Dermis blood vessel endothelial cell (primary cell): ENCODE measurements around the gene CENPP. TPM values are rescaled to one million over a fixed set of nuclear protein-coding genes. Genes with fewer than 3 reads are reported as not detected.
"Not testable (repeated sequence)": the region's sequence is repeated elsewhere in the genome, so short reads cannot be mapped to it uniquely, and the experiment has no call there.

ENCODE experiments used
- DNase-seq: peaks from one replicate; pipeline ENCODE4 v3.0.0; 2010
- total RNA-seq: library from RNA; depleted of rRNA; stranded (reverse); fragments of >200 nt; gene quantifications from 2 replicates; pipeline ENCODE4 v1.2.3, GENCODE V29; 2014

The CENPP gene
- total RNA-seq, 1 donor from 2014 or later, result 2.9 TPM

GRCh38 chr9:92550765-92551164 is 225.0 kb downstream of the CENPP start:
- DNase-seq, result no peak

- no peak for DNase-seq
These were observed 233.0 kb downstream of the CENPP start for GRCh38 chr9:92558612-92559374.

- DNase-seq, result no peak
These were observed 235.9 kb downstream of the CENPP start for GRCh38 chr9:92561374-92562330.

GRCh38 chr9:92562461-92562967 is 236.8 kb downstream of the CENPP start:
- DNase-seq, result no peak

GRCh38 chr9:92563116-92564100 is 237.7 kb downstream of the CENPP start:
- DNase-seq, result peak; percentile 2

GRCh38 chr9:92564504-92564903 is 238.8 kb downstream of the CENPP start:
- peak; percentile 1 for DNase-seq

GRCh38 chr9:92564982-92565381 is 239.2 kb downstream of the CENPP start:
- DNase-seq, result no peak

GRCh38 chr9:92571871-92572270 is 246.1 kb downstream of the CENPP start:
- DNase-seq, result not testable (repeated sequence)

GRCh38 chr9:92573612-92574011 is 247.9 kb downstream of the CENPP start:
- DNase-seq, result not testable (repeated sequence)

GRCh38 chr9:92576175-92576574 is 250.4 kb downstream of the CENPP start:
- no peak for DNase-seq

GRCh38 chr9:92589923-92590322 is 264.2 kb downstream of the CENPP start:
- DNase-seq, result no peak

GRCh38 chr9:92590377-92590776 is 264.6 kb downstream of the CENPP start:
- peak; percentile 74 for DNase-seq

- no peak for DNase-seq
These were observed 266.8 kb downstream of the CENPP start for GRCh38 chr9:92592537-92592936.

- no peak for DNase-seq
These were observed 267.5 kb downstream of the CENPP start for GRCh38 chr9:92592946-92593861.

GRCh38 chr9:92595075-92595474 is 269.3 kb downstream of the CENPP start:
- not testable (repeated sequence) for DNase-seq

- no peak for DNase-seq
These were observed 270.2 kb downstream of the CENPP start for GRCh38 chr9:92595930-92596329.

GRCh38 chr9:92598382-92598781 is 272.6 kb downstream of the CENPP start:
- no peak for DNase-seq

- DNase-seq, result no peak
These were observed 274.2 kb downstream of the CENPP start for GRCh38 chr9:92599938-92600461.

- DNase-seq, result peak; percentile 26
These were observed 274.9 kb downstream of the CENPP start for GRCh38 chr9:92600462-92601261.

- DNase-seq, result no peak
These were observed 275.7 kb downstream of the CENPP start for GRCh38 chr9:92601451-92601850.
